ENCODE results near the gene TACO1.

The TACO1 gene

GRCh38 chr17:63646488-63646806 is 45.8 kb downstream of the TACO1 start:
- no peak for DNase-seq (ENCODE audit: low read depth, low spot score)
- Histone ChIP-seq H3K36me3 (ENCODE audit: insufficient read depth, low read length) (no peaks in the 10 kb centered on the region), H3K4me3 (no peak overlapping the region)

GRCh38 chr17:63647065-63647725 is 46.5 kb downstream of the TACO1 start:
- no peak overlapping the region for H3K27ac ChIP-seq
- DNase-seq (ENCODE audit: low read depth, low spot score), result no peak
- H3K4me3 ChIP-seq, result no peak overlapping the region
- H3K9ac ChIP-seq (ENCODE audit: insufficient read length), result no peak overlapping the region
- no peak for TF ChIP-seq POLR2AphosphoS5 (IDR thresholded peaks at IDR 0.05; ENCODE audit: borderline replicate concordance, low read depth, low read length)
- TF ChIP-seq FOXP2 (optimal IDR thresholded peaks at IDR 0.05; ENCODE audit: control extremely low read depth, extremely low read length, insufficient read depth), result no peak
- TF ChIP-seq EZH2 (IDR thresholded peaks at IDR 0.05), result no peak
- H3K36me3 ChIP-seq (ENCODE audit: insufficient read depth, low read length), result no peaks in the 10 kb centered on the region
- no peaks in the 10 kb centered on the region for H3K9me3 ChIP-seq (ENCODE audit: low read depth, low read length)

More at GRCh38 chr17:63646488-63646806, 45.8 kb downstream of the TACO1 start:
- TF ChIP-seq FOXP2 (optimal IDR thresholded peaks at IDR 0.05; ENCODE audit: control extremely low read depth, extremely low read length, insufficient read depth), result no peak
- no peak for TF ChIP-seq POLR2AphosphoS5 (IDR thresholded peaks at IDR 0.05; ENCODE audit: borderline replicate concordance, low read depth, low read length)
- TF ChIP-seq EZH2 (IDR thresholded peaks at IDR 0.05), result no peak
- no peak overlapping the region for H3K9ac ChIP-seq (ENCODE audit: insufficient read length)
- no peaks in the 10 kb centered on the region for H3K9me3 ChIP-seq (ENCODE audit: low read depth, low read length)
- H3K27ac ChIP-seq, result no peak overlapping the region

- Histone ChIP-seq H3K4me3 (no peak overlapping the region), H3K9ac (ENCODE audit: insufficient read length) (no peak overlapping the region), H3K36me3 (ENCODE audit: insufficient read depth, low read length) (no peaks in the 10 kb centered on the region), H3K27ac (no peak overlapping the region), H3K9me3 (ENCODE audit: low read depth, low read length) (no peaks in the 10 kb centered on the region)
- no peak for TF ChIP-seq EZH2 (IDR thresholded peaks at IDR 0.05)
- no peak for TF ChIP-seq POLR2AphosphoS5 (IDR thresholded peaks at IDR 0.05; ENCODE audit: borderline replicate concordance, low read depth, low read length)
- no peak for TF ChIP-seq FOXP2 (optimal IDR thresholded peaks at IDR 0.05; ENCODE audit: control extremely low read depth, extremely low read length, insufficient read depth)
- no peak for DNase-seq (ENCODE audit: low read depth, low spot score)
These were observed 47.2 kb downstream of the TACO1 start for GRCh38 chr17:63647936-63648335.

DNA sequence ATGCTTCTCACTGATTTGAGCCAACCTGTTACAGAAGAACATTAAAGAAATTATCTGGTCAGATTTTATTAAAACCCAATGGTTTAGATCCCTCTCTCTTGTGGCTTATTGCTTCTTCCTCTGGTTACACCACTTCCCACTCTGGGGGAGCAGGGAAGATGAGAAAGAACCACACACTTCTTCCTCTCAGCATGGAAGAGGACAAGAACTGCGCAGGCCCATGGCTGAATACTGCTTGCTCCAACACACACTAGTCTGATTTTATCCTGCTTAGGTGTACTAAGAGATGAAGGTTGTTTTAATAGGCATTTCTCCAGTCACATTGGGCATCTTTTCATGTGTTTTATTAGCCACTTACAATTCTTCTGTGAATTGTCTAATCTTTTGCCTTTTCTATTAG is 49.1 kb downstream of the TACO1 start:
- no peak overlapping the region for H3K9ac ChIP-seq (ENCODE audit: insufficient read length)
- no peak for DNase-seq (ENCODE audit: low read depth, low spot score)
- no peak overlapping the region for H3K4me3 ChIP-seq
- H3K9me3 ChIP-seq (ENCODE audit: low read depth, low read length), result no peaks in the 10 kb centered on the region
- TF ChIP-seq FOXP2 (optimal IDR thresholded peaks at IDR 0.05; ENCODE audit: control extremely low read depth, extremely low read length, insufficient read depth) (no peak), EZH2 (IDR thresholded peaks at IDR 0.05) (no peak), POLR2AphosphoS5 (IDR thresholded peaks at IDR 0.05; ENCODE audit: borderline replicate concordance, low read depth, low read length) (no peak)
- H3K27ac ChIP-seq, result no peak overlapping the region
- H3K36me3 ChIP-seq (ENCODE audit: insufficient read depth, low read length), result no peaks in the 10 kb centered on the region

GRCh38 chr17:63652106-63652505 is 51.4 kb downstream of the TACO1 start:
- no peaks in the 10 kb centered on the region for H3K36me3 ChIP-seq (ENCODE audit: insufficient read depth, low read length)
- DNase-seq (ENCODE audit: low read depth, low spot score), result no peak
- TF ChIP-seq FOXP2 (optimal IDR thresholded peaks at IDR 0.05; ENCODE audit: control extremely low read depth, extremely low read length, insufficient read depth) (no peak), POLR2AphosphoS5 (IDR thresholded peaks at IDR 0.05; ENCODE audit: borderline replicate concordance, low read depth, low read length) (no peak), EZH2 (IDR thresholded peaks at IDR 0.05) (no peak)
- H3K9ac ChIP-seq (ENCODE audit: insufficient read length), result no peak overlapping the region
- no peak overlapping the region for H3K4me3 ChIP-seq
- no peak overlapping the region for H3K27ac ChIP-seq
- no peaks in the 10 kb centered on the region for H3K9me3 ChIP-seq (ENCODE audit: low read depth, low read length)

DNA sequence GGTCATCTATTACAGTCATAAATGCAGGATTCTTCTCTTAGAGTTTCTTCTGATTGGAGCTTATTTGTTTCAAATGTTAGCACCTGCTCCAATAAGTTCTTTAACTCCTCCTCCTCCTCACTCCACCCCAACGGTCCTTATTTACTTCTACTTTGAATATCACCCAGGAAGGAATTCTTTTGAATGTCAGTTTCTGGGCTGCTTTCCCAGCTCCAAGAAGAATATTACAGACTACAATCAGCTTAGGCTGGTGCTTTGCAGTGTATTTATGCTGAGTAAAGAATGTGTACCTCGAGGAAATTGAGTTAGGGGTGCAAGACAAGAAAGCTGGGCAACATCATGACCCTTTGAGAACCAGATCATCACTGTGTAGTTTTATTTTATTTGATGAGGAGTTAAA is 52.4 kb downstream of the TACO1 start:
- no peak for TF ChIP-seq FOXP2 (optimal IDR thresholded peaks at IDR 0.05; ENCODE audit: control extremely low read depth, extremely low read length, insufficient read depth)
- no peak for TF ChIP-seq POLR2AphosphoS5 (IDR thresholded peaks at IDR 0.05; ENCODE audit: borderline replicate concordance, low read depth, low read length)
- TF ChIP-seq EZH2 (IDR thresholded peaks at IDR 0.05), result no peak
- H3K4me3 ChIP-seq, result no peak overlapping the region
- H3K36me3 ChIP-seq (ENCODE audit: insufficient read depth, low read length), result no peaks in the 10 kb centered on the region
- DNase-seq (ENCODE audit: low read depth, low spot score), result no peak
- H3K27ac ChIP-seq, result no peak overlapping the region
- H3K9me3 ChIP-seq (ENCODE audit: low read depth, low read length), result no peaks in the 10 kb centered on the region
- no peak overlapping the region for H3K9ac ChIP-seq (ENCODE audit: insufficient read length)

DNA sequence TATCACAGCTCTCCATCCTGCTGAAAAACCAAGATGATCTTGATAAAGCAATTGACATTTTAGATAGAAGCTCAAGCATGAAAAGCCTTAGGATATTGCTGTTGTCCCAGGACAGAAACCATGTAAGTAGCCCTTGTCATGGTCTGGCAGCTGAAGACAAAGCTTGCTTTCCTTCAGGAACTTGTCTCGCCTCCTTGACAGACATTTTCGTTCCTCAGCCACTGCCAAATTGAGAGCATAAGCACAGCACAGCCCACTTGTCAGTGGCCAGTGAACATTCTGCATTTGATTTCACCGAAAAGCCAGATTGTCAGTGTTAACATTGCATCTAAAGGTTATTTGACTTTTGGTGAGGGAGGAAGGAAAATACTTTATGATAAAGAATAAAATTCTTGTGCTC is 57.1 kb downstream of the TACO1 start:
- no peaks in the 10 kb centered on the region for H3K36me3 ChIP-seq (ENCODE audit: insufficient read depth, low read length)
- no peak for DNase-seq (ENCODE audit: low read depth, low spot score)
- H3K27ac ChIP-seq, result no peak overlapping the region

More for the DNA sequence above, 57.1 kb downstream of the TACO1 start:
- TF ChIP-seq POLR2AphosphoS5 (IDR thresholded peaks at IDR 0.05; ENCODE audit: borderline replicate concordance, low read depth, low read length) (no peak), FOXP2 (optimal IDR thresholded peaks at IDR 0.05; ENCODE audit: control extremely low read depth, extremely low read length, insufficient read depth) (no peak), EZH2 (IDR thresholded peaks at IDR 0.05) (no peak)
- no peak overlapping the region for H3K9ac ChIP-seq (ENCODE audit: insufficient read length)
- no peaks in the 10 kb centered on the region for H3K9me3 ChIP-seq (ENCODE audit: low read depth, low read length)
- no peak overlapping the region for H3K4me3 ChIP-seq

Measured in SK-N-MC (cell line).